ENCODE measurements around the gene STRAP.

The STRAP gene

DNA sequence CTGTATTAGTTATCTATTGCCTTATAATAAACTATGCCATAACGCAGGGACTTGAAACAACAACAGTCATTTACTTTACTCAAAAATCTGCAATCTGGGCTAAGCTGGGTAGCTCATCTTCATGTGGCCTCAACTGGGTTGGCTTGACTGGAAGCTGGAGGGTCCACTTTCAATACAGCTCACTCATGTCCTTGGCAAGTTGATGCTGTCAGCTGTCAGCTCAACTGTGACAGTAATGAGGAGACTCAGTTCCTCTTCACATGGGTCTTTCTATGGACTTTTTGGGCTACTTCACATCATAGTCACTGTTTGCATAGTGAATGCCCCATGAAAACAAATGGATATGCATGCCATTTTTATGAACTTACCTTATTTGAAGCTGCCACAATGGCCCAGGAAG, 33.6 kb upstream of the STRAP start:
- CTCF ChIA-PET, result interaction anchor here (1.2 to 3.6 kb wide), 3 partner anchors 258 to 317 kb away, joined by 3 to 13 read pairs (median 6); no protein-coding TSS in a partner anchor
- POLR2A ChIA-PET, result no interaction called here
- no peak for TF ChIP-seq ZSCAN23 (tag by site-specific recombination; IDR thresholded peaks at IDR 0.05)
- TF ChIP-seq ZNF558 (tag by site-specific recombination; IDR thresholded peaks at IDR 0.05), result no peak
- TF ChIP-seq ZNF274 (IDR thresholded peaks at IDR 0.05; ENCODE audit: low read length), result no peak
- no peak for TF ChIP-seq ZNF274 (tag by site-specific recombination; IDR thresholded peaks at IDR 0.05; ENCODE audit: borderline replicate concordance)
- TF ChIP-seq ZNF433 (tag by site-specific recombination; IDR thresholded peaks at IDR 0.05; ENCODE audit: low read depth), result no peak
- TF ChIP-seq ZNF658 (tag by site-specific recombination; IDR thresholded peaks at IDR 0.05), result no peak
- TF ChIP-seq HOXA7 (CRISPR knock-in tag; IDR thresholded peaks at IDR 0.05; ENCODE audit: borderline replicate concordance), result no peak

DNA sequence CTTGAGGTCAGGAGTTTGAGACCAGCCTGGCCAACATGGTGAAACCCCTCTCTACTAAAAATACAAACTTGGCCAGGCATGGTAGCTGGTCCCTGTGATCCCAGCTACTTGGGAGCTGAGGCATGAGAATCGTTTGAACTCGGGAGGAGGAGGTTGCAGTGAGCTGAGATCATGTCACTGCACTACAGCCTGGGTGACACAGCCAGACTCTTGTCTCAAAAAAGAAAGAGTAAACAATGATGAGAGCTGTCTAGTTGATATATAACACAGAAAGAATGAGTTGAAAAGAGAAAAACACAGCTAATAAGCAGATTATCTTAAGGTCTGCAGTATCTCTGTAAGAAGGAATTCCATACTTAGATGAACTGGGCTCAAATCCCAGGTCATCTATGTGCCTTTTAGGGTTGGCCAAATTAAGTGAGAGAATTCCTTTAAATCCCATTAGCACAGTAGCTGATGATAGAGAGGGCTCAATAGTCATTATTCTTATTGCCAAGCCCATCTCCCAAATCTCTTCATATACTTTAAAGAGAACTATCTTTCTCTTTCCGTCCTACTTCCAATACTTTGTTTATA, 31.1 kb upstream of the STRAP start:
- ChIA-PET CTCF (interaction anchor here (0.5 to 2.1 kb wide), 5 partner anchors 14 to 1957 kb away, joined by 3 to 8 read pairs (median 4); no protein-coding TSS in a partner anchor), POLR2A (no interaction called here)
- TF ChIP-seq GLI4 (tag by site-specific recombination; IDR thresholded peaks at IDR 0.05), result no peak
- no peak overlapping the region for H3K27ac ChIP-seq (ENCODE audit: extremely low read depth, low read depth, low read length)
- H3K36me3 ChIP-seq (ENCODE audit: control insufficient read depth in 2 of 2, insufficient read depth in 1 of 2, low read length in 2 of 2), result no peaks in the 10 kb centered on the region
- H3K4me1 ChIP-seq (ENCODE audit: control insufficient read depth, insufficient read depth, low read length), result no peaks in the 10 kb centered on the region
- no peak overlapping the region for H3K4me3 ChIP-seq (ENCODE audit: low read depth, low read length)
- H3K9me3 ChIP-seq (ENCODE audit: control insufficient read depth, insufficient read depth, low read depth, low read length), result no peaks in the 10 kb centered on the region

More for the DNA sequence above, 33.6 kb upstream of the STRAP start:
- no peaks in the 10 kb centered on the region for H3K36me3 ChIP-seq (ENCODE audit: control insufficient read depth in 2 of 2, insufficient read depth in 1 of 2, low read length in 2 of 2)
- no peak overlapping the region for H3K27ac ChIP-seq (ENCODE audit: extremely low read depth, low read depth, low read length)
- no peak overlapping the region for H3K4me3 ChIP-seq (ENCODE audit: low read depth, low read length)
- H3K4me1 ChIP-seq (ENCODE audit: control insufficient read depth, insufficient read depth, low read length), result no peaks in the 10 kb centered on the region
- H3K9me3 ChIP-seq (ENCODE audit: control insufficient read depth, insufficient read depth, low read depth, low read length), result no peaks in the 10 kb centered on the region

DNA sequence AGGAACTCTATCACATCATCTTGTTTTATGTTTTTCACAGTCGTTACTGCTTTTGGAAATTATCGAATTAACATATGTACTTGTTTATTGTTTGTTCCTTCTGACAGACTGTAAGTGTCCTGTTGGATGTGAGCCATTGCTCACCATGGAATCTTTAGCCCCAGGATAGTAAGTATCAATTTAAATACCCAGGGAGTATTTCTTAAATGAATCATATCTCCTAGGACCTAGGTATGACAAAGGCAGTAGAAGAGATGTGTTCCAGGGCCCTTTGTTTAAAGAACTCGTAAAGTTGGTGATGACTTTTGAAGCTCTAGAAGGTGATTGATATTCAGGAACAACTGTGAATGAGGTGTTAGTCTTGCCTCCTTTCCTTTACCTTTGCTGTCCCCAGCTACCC, 30.3 kb upstream of the STRAP start:
- ChIA-PET CTCF (interaction anchor here (2.1 kb wide), 1 partner anchor 262 kb away, joined by 8 read pairs; no protein-coding TSS in a partner anchor), POLR2A (no interaction called here)
- H3K4me1 ChIP-seq (ENCODE audit: control insufficient read depth, insufficient read depth, low read length), result no peaks in the 10 kb centered on the region

DNA sequence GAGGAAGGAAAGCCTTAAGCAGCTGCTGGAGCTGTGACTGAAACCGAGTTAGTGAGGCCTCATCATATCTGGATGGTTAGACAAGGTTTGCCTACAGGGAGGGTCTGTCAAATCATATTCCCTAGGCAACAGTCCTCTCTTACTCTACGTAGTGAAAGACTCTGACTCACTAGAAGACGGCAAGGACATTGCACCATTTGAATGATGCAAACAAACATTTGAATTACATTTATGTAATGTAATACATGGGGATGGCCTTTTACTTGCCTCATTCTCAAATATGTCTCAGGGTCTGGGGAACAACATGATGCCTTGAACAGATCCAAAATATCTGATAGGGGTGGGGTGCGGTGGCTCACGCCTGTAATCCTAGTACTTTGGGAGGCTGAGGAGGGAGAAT, 29.8 kb upstream of the STRAP start:
- no peaks in the 10 kb centered on the region for H3K9me3 ChIP-seq (ENCODE audit: control insufficient read depth, insufficient read depth, low read depth, low read length)
- no peak overlapping the region for H3K4me3 ChIP-seq (ENCODE audit: low read depth, low read length)
- no peak overlapping the region for H3K27ac ChIP-seq (ENCODE audit: extremely low read depth, low read depth, low read length)
- no peaks in the 10 kb centered on the region for H3K4me1 ChIP-seq (ENCODE audit: control insufficient read depth, insufficient read depth, low read length)
- TF ChIP-seq ZNF660 (tag by site-specific recombination; IDR thresholded peaks at IDR 0.05) (0 out of 2 replicates have a peak, but pooled peaks have one; percentile 16), ZBTB21 (tag by site-specific recombination; IDR thresholded peaks at IDR 0.05) (0 out of 2 replicates have a peak, but pooled peaks have one; percentile 14), ZNF623 (tag by site-specific recombination; IDR thresholded peaks at IDR 0.05) (no peak)
- TF ChIP-seq, protein P1, sequence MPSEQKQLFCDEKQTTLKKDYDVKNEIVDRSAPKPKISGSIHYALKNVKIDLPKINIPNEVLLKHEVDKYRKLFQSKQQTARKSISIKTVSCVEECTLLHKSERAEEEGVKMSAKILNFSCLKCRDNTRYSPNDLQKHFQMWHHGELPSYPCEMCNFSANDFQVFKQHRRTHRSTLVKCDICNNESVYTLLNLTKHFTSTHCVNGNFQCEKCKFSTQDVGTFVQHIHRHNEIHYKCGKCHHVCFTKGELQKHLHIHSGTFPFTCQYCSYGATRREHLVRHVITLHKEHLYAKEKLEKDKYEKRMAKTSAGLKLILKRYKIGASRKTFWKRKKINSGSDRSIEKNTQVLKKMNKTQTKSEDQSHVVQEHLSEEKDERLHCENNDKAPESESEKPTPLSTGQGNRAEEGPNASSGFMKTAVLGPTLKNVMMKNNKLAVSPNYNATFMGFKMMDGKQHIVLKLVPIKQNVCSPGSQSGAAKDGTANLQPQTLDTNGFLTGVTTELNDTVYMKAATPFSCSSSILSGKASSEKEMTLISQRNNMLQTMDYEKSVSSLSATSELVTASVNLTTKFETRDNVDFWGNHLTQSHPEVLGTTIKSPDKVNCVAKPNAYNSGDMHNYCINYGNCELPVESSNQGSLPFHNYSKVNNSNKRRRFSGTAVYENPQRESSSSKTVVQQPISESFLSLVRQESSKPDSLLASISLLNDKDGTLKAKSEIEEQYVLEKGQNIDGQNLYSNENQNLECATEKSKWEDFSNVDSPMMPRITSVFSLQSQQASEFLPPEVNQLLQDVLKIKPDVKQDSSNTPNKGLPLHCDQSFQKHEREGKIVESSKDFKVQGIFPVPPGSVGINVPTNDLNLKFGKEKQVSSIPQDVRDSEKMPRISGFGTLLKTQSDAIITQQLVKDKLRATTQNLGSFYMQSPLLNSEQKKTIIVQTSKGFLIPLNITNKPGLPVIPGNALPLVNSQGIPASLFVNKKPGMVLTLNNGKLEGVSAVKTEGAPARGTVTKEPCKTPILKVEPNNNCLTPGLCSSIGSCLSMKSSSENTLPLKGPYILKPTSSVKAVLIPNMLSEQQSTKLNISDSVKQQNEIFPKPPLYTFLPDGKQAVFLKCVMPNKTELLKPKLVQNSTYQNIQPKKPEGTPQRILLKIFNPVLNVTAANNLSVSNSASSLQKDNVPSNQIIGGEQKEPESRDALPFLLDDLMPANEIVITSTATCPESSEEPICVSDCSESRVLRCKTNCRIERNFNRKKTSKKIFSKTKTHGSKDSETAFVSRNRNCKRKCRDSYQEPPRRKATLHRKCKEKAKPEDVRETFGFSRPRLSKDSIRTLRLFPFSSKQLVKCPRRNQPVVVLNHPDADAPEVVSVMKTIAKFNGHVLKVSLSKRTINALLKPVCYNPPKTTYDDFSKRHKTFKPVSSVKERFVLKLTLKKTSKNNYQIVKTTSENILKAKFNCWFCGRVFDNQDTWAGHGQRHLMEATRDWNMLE (tag by site-specific recombination; conservative IDR thresholded peaks at IDR 0.05; ENCODE audit: low read depth), result peak; percentile 29; the same call in 1 of the 2 replicates
- ChIA-PET POLR2A (no interaction called here), CTCF (interaction anchor here (2.1 kb wide), 1 partner anchor 262 kb away, joined by 8 read pairs; no protein-coding TSS in a partner anchor)
- no peaks in the 10 kb centered on the region for H3K36me3 ChIP-seq (ENCODE audit: control insufficient read depth in 2 of 2, insufficient read depth in 1 of 2, low read length in 2 of 2)

More for the DNA sequence above, 30.3 kb upstream of the STRAP start:
- Histone ChIP-seq H3K36me3 (ENCODE audit: control insufficient read depth in 2 of 2, insufficient read depth in 1 of 2, low read length in 2 of 2) (no peaks in the 10 kb centered on the region), H3K9me3 (ENCODE audit: control insufficient read depth, insufficient read depth, low read depth, low read length) (no peaks in the 10 kb centered on the region), H3K4me3 (ENCODE audit: low read depth, low read length) (no peak overlapping the region), H3K27ac (ENCODE audit: extremely low read depth, low read depth, low read length) (no peak overlapping the region)
- no peak for TF ChIP-seq ZNF239 (tag by site-specific recombination; IDR thresholded peaks at IDR 0.05)
- no peak for TF ChIP-seq ZBTB7A (tag by site-specific recombination; IDR thresholded peaks at IDR 0.05; ENCODE audit: low read depth)
- TF ChIP-seq ZBTB1 (tag by site-specific recombination; IDR thresholded peaks at IDR 0.05), result no peak
- no peak for TF ChIP-seq ZNF169 (tag by site-specific recombination; IDR thresholded peaks at IDR 0.05)
- TF ChIP-seq ZSCAN23 (tag by site-specific recombination; IDR thresholded peaks at IDR 0.05), result no peak
- no peak for TF ChIP-seq EGR2 (tag by site-specific recombination; IDR thresholded peaks at IDR 0.05; ENCODE audit: low read depth)
- TF ChIP-seq ZSCAN30 (tag by site-specific recombination; IDR thresholded peaks at IDR 0.05), result no peak
- TF ChIP-seq ZNF391 (tag by site-specific recombination; IDR thresholded peaks at IDR 0.05; ENCODE audit: borderline replicate concordance, low read depth), result no peak
- TF ChIP-seq KLF10 (tag by site-specific recombination; IDR thresholded peaks at IDR 0.05), result no peak
- TF ChIP-seq ZNF423 (tag by site-specific recombination; IDR thresholded peaks at IDR 0.05), result no peak
- TF ChIP-seq ZNF23 (tag by site-specific recombination; IDR thresholded peaks at IDR 0.05; ENCODE audit: borderline replicate concordance), result no peak
